Measurements from ENCODE around the gene SPTBN1.

- TF ChIP-seq CTCF (IDR thresholded peaks at IDR 0.05) (no peak), POLR2A (IDR thresholded peaks at IDR 0.05) (no peak), EP300 (IDR thresholded peaks at IDR 0.05) (no peak)
Observed at GRCh38 chr2:54588244-54588899, 132.2 kb downstream of the SPTBN1 start.

All from ovary (tissue), 3 donors.